Esophagus muscularis mucosa (tissue), 4 donors: ENCODE results near the gene GNA12.

Source experiments
- CTCF ChIP-seq, 3 experiments: fragments of 200-600 bp in 2 of 3; fragments of 450-650 bp in 1 of 3; sonication (generic) in 2 of 3; IDR thresholded peaks; one replicate each; pipeline ENCODE4 v1.5.1; 2017 to 2019; ENCODE audit warnings: antibody characterized with exemption in 3 of 3, mild to moderate bottlenecking in 2 of 3, moderate library complexity in 1 of 3
- EP300 ChIP-seq: sonication (generic); formaldehyde crosslinking; IDR thresholded peaks from one replicate; pipeline ENCODE4 v1.6.1; 2017; ENCODE audit warnings: antibody characterized with exemption
- POLR2AphosphoS5 ChIP-seq, 2 donors: sonication (generic); formaldehyde crosslinking; IDR thresholded peaks; one replicate each; pipeline ENCODE4 v1.6.1; 2017; ENCODE audit warnings: antibody characterized with exemption in 2 of 2

DNA sequence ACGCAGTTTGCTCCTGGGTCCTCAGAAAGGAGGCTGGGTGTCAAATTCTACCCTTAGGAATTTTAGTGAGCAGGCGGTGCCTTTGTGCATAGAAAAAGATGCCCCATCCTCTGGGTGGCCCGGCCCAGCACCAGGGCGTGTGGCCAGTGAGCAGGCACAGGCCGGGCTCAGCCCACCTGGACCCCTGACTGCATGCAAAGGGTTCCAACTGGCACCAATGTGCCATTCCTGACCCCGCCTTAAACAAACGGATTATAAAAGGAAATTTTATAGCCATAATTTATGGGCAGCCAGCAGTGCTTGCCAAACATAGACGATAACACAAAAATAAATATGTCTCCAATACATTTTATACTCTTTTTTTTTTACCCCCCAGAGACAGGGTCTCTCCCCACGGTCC, 40.1 kb upstream of the GNA12 start:
- TF ChIP-seq CTCF (IDR thresholded peaks at IDR 0.05) (no peak), EP300 (no peak), POLR2AphosphoS5 (IDR thresholded peaks at IDR 0.05) (no peak)
